MCF 10A (cell line): ENCODE results near the gene POU5F1. TPM values are rescaled to one million over a fixed set of nuclear protein-coding genes. Genes with fewer than 3 reads are reported as not detected.

Source experiments
- BruUV-seq: library from RNA; stranded (reverse); fragments of 400-500 nt; replicated peaks from 2 replicates; lab custom pipeline; 2021; lab: Mats Ljungman, UMichigan
- CTCF ChIA-PET: fragments of 300-600 bp; sonication (Branson Sonifier 250); formaldehyde crosslinking; extraction: SDS; loops from one replicate; lab custom pipeline; 2021; ENCODE audit warnings: antibody characterized with exemption, inconsistent platforms; lab: Yijun Ruan, JAX
- POLR2A ChIA-PET: fragments of 300-600, 350-650 bp; sonication (Branson Sonifier 250); formaldehyde crosslinking; extraction: SDS; loops from one replicate; lab custom pipeline; 2020; ENCODE audit warnings: antibody characterized with exemption, inconsistent platforms; lab: Yijun Ruan, JAX
- DNase-seq: peaks from one replicate; pipeline ENCODE4 v3.0.0-alpha.2; 2018; ENCODE audit not compliant: unreplicated experiment
- H3K27ac Mint-ChIP-seq: one replicate; pipeline ENCODE4 v1.8.0; 2022; ENCODE audit warnings: mild to moderate bottlenecking, low read depth, mixed read lengths; ENCODE audit not compliant: unreplicated experiment
- H3K27me3 Mint-ChIP-seq: one replicate; pipeline ENCODE4 v1.8.0; 2022; ENCODE audit warnings: mixed read lengths; ENCODE audit not compliant: insufficient read depth, unreplicated experiment
- H3K36me3 Mint-ChIP-seq: one replicate; pipeline ENCODE4 v1.8.0; 2022; ENCODE audit warnings: mild to moderate bottlenecking, moderate library complexity, mixed read lengths; ENCODE audit not compliant: insufficient read depth, unreplicated experiment
- H3K4me1 Mint-ChIP-seq: one replicate; pipeline ENCODE4 v1.8.0; 2022; ENCODE audit warnings: mixed read lengths; ENCODE audit not compliant: insufficient read depth, unreplicated experiment
- H3K4me3 Mint-ChIP-seq: one replicate; pipeline ENCODE4 v1.8.0; 2022; ENCODE audit warnings: mild to moderate bottlenecking, moderate library complexity, mixed read lengths; ENCODE audit not compliant: unreplicated experiment
- H3K9me3 Mint-ChIP-seq: one replicate; pipeline ENCODE4 v1.8.0; 2022; ENCODE audit warnings: mixed read lengths; ENCODE audit not compliant: unreplicated experiment
- CTCF ChIP-seq: fragments of 200-600 bp; IDR thresholded peaks from one replicate; pipeline ENCODE4 v1.8.0; 2022; ENCODE audit warnings: antibody characterized with exemption, mild to moderate bottlenecking; ENCODE audit not compliant: unreplicated experiment
- intact Hi-C: fragments of 100-400 bp; cut with micrococcal nuclease; formaldehyde crosslinking; loops from 2 replicates; pipeline ENCODE4 v1.14.1; 2022
- total RNA-seq: library from RNA; stranded (reverse); gene quantifications from 2 replicates; pipeline ENCODE4 v1.2.3, GENCODE V29; 2022

POU5F1 gene
- total RNA-seq, 1 experiment from 2014 or later: 1.5 TPM

DNA sequence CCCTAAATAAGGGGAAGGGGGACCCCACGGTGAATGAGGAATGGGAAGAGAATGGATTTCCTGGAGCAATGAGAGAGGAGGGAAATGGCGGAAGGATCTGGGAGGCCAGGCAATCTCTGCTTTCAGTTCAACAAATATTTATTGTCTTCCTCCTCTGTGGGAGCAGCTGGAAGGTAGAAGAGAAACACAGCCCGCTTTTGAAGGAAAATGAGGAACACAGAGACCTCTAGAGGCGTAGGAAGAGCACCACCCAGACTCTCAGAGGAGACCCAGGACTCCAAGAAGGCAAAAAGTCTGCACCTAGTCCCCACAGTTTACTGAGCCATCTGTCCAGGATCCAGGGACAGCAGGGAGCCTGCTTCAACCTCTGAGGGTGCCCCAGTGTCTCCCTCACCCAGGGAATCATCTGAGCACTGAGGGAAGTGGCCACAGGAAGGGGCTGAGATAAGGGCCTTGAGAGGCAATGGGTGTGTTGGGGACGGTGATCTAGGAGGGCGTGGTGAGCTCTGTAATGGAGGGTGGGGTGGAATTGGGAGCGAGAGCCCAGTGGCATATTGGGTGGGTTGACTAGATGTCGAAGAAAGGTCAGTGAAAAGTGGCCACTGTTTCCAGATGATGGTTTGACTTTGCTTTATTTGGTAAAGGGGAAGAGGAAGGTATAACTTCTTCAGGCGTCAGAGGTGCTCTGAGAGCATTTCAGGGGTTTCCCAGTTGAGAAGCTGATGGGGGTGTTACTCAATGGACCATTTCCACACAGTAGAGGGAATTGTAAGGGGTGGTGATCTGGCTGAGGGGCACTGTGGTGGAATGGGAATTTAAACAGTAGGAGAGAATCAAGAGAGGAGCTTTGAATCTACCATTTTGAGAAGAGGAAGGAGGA lies 55.3 kb downstream of the POU5F1 start:
- ChIA-PET POLR2A (interaction anchor here (0.5 to 4.3 kb wide), 28 partner anchors 10 to 500 kb away, joined by 3 to 60 read pairs (median 4); partner anchors contain the start of genes DDR1, GTF2H4 and VARS2), CTCF (interaction anchor here (0.7 to 6.8 kb wide), 21 partner anchors 10 to 294 kb away, joined by 3 to 55 read pairs (median 6); partner anchors contain the start of gene VARS2)
- intact Hi-C loops: loop anchor here (1.0 to 2.0 kb wide), 3 partner anchors 10 to 45 kb away; no protein-coding TSS in a partner anchor
- peaks cover 21% of the 10 kb centered on the region for H3K4me1 Mint-ChIP-seq
- TSS peak; percentile 72 for BruUV-seq
- no peaks in the 10 kb centered on the region for H3K27me3 Mint-ChIP-seq
- TF ChIP-seq CTCF: peak; percentile 33
- peak overlapping the region; percentile 98 for H3K27ac Mint-ChIP-seq
- H3K9me3 Mint-ChIP-seq: no peaks in the 10 kb centered on the region
- peak; percentile 81 for DNase-seq
- H3K4me3 Mint-ChIP-seq: peak overlapping the region; percentile 79
- H3K36me3 Mint-ChIP-seq: peaks cover 6% of the 10 kb centered on the region

- peak; percentile 96 for DNase-seq
- intact Hi-C loops: loop anchor here (2.0 kb wide), 1 partner anchor 28 kb away; no protein-coding TSS in a partner anchor
- ChIA-PET CTCF (interaction anchor here (0.8 to 6.8 kb wide), 13 partner anchors 11 to 293 kb away, joined by 3 to 55 read pairs (median 5); partner anchors contain the start of gene VARS2), POLR2A (interaction anchor here (0.5 to 4.3 kb wide), 26 partner anchors 9 to 499 kb away, joined by 3 to 60 read pairs (median 4); partner anchors contain the start of genes DDR1, DHX16, GTF2H4 and VARS2)
- Mint-ChIP-seq H3K9me3 (no peaks in the 10 kb centered on the region), H3K4me1 (peaks cover 21% of the 10 kb centered on the region), H3K27me3 (no peaks in the 10 kb centered on the region), H3K27ac (peak within 1 kb of the TSS; percentile 98), H3K36me3 (peaks cover 6% of the 10 kb centered on the region), H3K4me3 (peak within 1 kb of the TSS; percentile 79)
- no peak for TF ChIP-seq CTCF
- BruUV-seq: no TSS peak
Observed at GRCh38 chr6:31114541-31114878, 56.0 kb downstream of the POU5F1 start, which contains the start of gene PSORS1C1. TSS of gene PSORS1C1 (plus strand) at chr6:31114800. CDS start at chr6:31129633, 14,833 bp downstream.

Other genes with a start within 250 kb of the POU5F1 start
- not detected in 2 replicates for gene SFTA2, start 238.5 kb downstream of the POU5F1 start, total RNA-seq
- gene MUCL3, start 229.7 kb downstream of the POU5F1 start, total RNA-seq: not detected in 2 replicates
- gene MUC21, start 187.0 kb downstream of the POU5F1 start, total RNA-seq: not detected in 2 replicates
- not detected in 2 replicates for gene MUC22, start 160.2 kb downstream of the POU5F1 start, total RNA-seq
- not detected in 2 replicates for gene C6orf15, start 58.1 kb downstream of the POU5F1 start, total RNA-seq
- gene PSORS1C1, start 55.9 kb downstream of the POU5F1 start, total RNA-seq: 7.7 and 11.7 TPM in 2 replicates
- 0.16 TPM in 1 of 2 replicates, not detected in the other for gene CDSN, start 50.2 kb downstream of the POU5F1 start, total RNA-seq
- gene PSORS1C2, start 31.6 kb downstream of the POU5F1 start, total RNA-seq: not detected in 2 replicates
- 18.4 and 21.4 TPM in 2 replicates for gene CCHCR1, start 12.9 kb downstream of the POU5F1 start, total RNA-seq
- gene TCF19, start 12.1 kb downstream of the POU5F1 start, total RNA-seq: 3.6 and 6.5 TPM in 2 replicates
- 151 and 228 TPM in 2 replicates for gene HLA-C, start 101.4 kb upstream of the POU5F1 start, total RNA-seq
- 87.4 and 180 TPM in 2 replicates for gene HLA-B, start 186.5 kb upstream of the POU5F1 start, total RNA-seq
- 17.9 and 18.0 TPM in 2 replicates for gene MICA, start 232.9 kb upstream of the POU5F1 start, total RNA-seq